Nephron progenitor cell (in vitro differentiated cells): ENCODE data around the gene PFKP.

Experiments
- DNase-seq: peaks from one replicate; pipeline ENCODE4 v3.0.0; 2021
- H3K27ac Mint-ChIP-seq: 2 replicates; pipeline ENCODE4 v1.8.0; 2021; ENCODE audit warnings: mild to moderate bottlenecking, moderate library complexity, mixed read lengths
- H3K27me3 Mint-ChIP-seq: 2 replicates; pipeline ENCODE4 v1.8.0; 2021; ENCODE audit warnings: mild to moderate bottlenecking, low read depth, mixed read lengths; ENCODE audit not compliant: poor library complexity
- H3K36me3 Mint-ChIP-seq: 2 replicates; pipeline ENCODE4 v1.8.0; 2021; ENCODE audit warnings: low read depth, mixed read lengths
- H3K4me1 Mint-ChIP-seq: 2 replicates; pipeline ENCODE4 v1.8.0; 2021; ENCODE audit warnings: mixed read lengths
- H3K4me3 Mint-ChIP-seq: 2 replicates; pipeline ENCODE4 v1.8.0; 2021; ENCODE audit warnings: mild to moderate bottlenecking, moderate library complexity, mixed read lengths
- H3K9me3 Mint-ChIP-seq: 2 replicates; pipeline ENCODE4 v1.8.0; 2021; ENCODE audit warnings: mild to moderate bottlenecking, moderate library complexity, mixed read lengths
- CTCF ChIP-seq: fragments of 200-600 bp; sonication (generic); IDR thresholded peaks from 2 replicates; pipeline ENCODE4 v1.5.0; 2021; ENCODE audit warnings: antibody characterized with exemption

PFKP gene

GRCh38 chr10:3068968-3069737 lies 1.8 kb downstream of the PFKP start:
- Mint-ChIP-seq H3K9me3 (no peaks in the 10 kb centered on the region), H3K27me3 (peaks cover 52% of the 10 kb centered on the region), H3K4me3 (peak overlapping the region; percentile 83), H3K36me3 (peaks cover 29% of the 10 kb centered on the region), H3K27ac (no peak overlapping the region), H3K4me1 (peaks cover 26% of the 10 kb centered on the region)
- no peak for TF ChIP-seq CTCF
- DNase-seq = peak; percentile 58

GRCh38 chr10:3069876-3070275 lies 2.5 kb downstream of the PFKP start:
- H3K4me3 Mint-ChIP-seq = peak overlapping the region; percentile 83
- peaks cover 56% of the 10 kb centered on the region for H3K27me3 Mint-ChIP-seq
- no peak for TF ChIP-seq CTCF
- no peaks in the 10 kb centered on the region for H3K9me3 Mint-ChIP-seq
- H3K36me3 Mint-ChIP-seq = peaks cover 29% of the 10 kb centered on the region
- no peak overlapping the region for H3K27ac Mint-ChIP-seq
- peaks cover 34% of the 10 kb centered on the region for H3K4me1 Mint-ChIP-seq
- no peak for DNase-seq

GRCh38 chr10:3071405-3072198 lies 4.3 kb downstream of the PFKP start:
- H3K27ac Mint-ChIP-seq = no peak overlapping the region
- H3K4me3 Mint-ChIP-seq = no peak overlapping the region
- DNase-seq = no peak
- peaks cover 31% of the 10 kb centered on the region for H3K36me3 Mint-ChIP-seq
- TF ChIP-seq CTCF = no peak
- H3K9me3 Mint-ChIP-seq = no peaks in the 10 kb centered on the region
- H3K27me3 Mint-ChIP-seq = peaks cover 56% of the 10 kb centered on the region
- H3K4me1 Mint-ChIP-seq = peaks cover 46% of the 10 kb centered on the region

GRCh38 chr10:3072641-3073360 lies 5.5 kb downstream of the PFKP start:
- Mint-ChIP-seq H3K27ac (no peak overlapping the region), H3K4me1 (peaks cover 56% of the 10 kb centered on the region), H3K4me3 (no peak overlapping the region), H3K27me3 (peaks cover 57% of the 10 kb centered on the region), H3K36me3 (peaks cover 36% of the 10 kb centered on the region), H3K9me3 (no peaks in the 10 kb centered on the region)
- TF ChIP-seq CTCF = no peak
- DNase-seq = no peak

- H3K4me3 Mint-ChIP-seq = no peak overlapping the region
- peaks cover 48% of the 10 kb centered on the region for H3K27me3 Mint-ChIP-seq
- H3K4me1 Mint-ChIP-seq = peaks cover 62% of the 10 kb centered on the region
- peaks cover 34% of the 10 kb centered on the region for H3K36me3 Mint-ChIP-seq
- DNase-seq = no peak
- no peak for TF ChIP-seq CTCF
- H3K27ac Mint-ChIP-seq = no peak overlapping the region
- no peaks in the 10 kb centered on the region for H3K9me3 Mint-ChIP-seq
Measured at GRCh38 chr10:3074145-3074665, 6.9 kb downstream of the PFKP start.
